ENCODE measurements around the gene CDK5RAP1.

CDK5RAP1 gene

GRCh38 chr20:33332905-33333456 lies 68.3 kb downstream of the CDK5RAP1 start:
- no peak for DNase-seq

GRCh38 chr20:33328157-33329137 lies 72.9 kb downstream of the CDK5RAP1 start:
- no peak for DNase-seq

GRCh38 chr20:33325350-33325749 lies 76.0 kb downstream of the CDK5RAP1 start:
- DNase-seq = no peak

GRCh38 chr20:33323236-33323635 lies 78.1 kb downstream of the CDK5RAP1 start:
- no peak for DNase-seq

- DNase-seq = no peak
Measured at GRCh38 chr20:33322456-33322855, 78.9 kb downstream of the CDK5RAP1 start.

- no peak for DNase-seq
Measured at GRCh38 chr20:33320006-33320405, 81.3 kb downstream of the CDK5RAP1 start.

- DNase-seq = no peak
Measured at GRCh38 chr20:33318096-33318429, 83.3 kb downstream of the CDK5RAP1 start.

- DNase-seq = no peak
Measured at GRCh38 chr20:33317424-33318095, 83.8 kb downstream of the CDK5RAP1 start.

- no peak for DNase-seq
Measured at GRCh38 chr20:33316958-33317357, 84.4 kb downstream of the CDK5RAP1 start.

GRCh38 chr20:33316343-33316742 lies 85.0 kb downstream of the CDK5RAP1 start:
- DNase-seq = no peak

- no peak for DNase-seq
Measured at GRCh38 chr20:33313686-33314314, 87.5 kb downstream of the CDK5RAP1 start.

- no peak for DNase-seq
Measured at GRCh38 chr20:33312583-33312982, 88.7 kb downstream of the CDK5RAP1 start.

GRCh38 chr20:33311996-33312395 lies 89.3 kb downstream of the CDK5RAP1 start:
- DNase-seq = no peak

GRCh38 chr20:33311011-33311410 lies 90.3 kb downstream of the CDK5RAP1 start:
- DNase-seq = no peak

- no peak for DNase-seq
Measured at GRCh38 chr20:33310327-33310899, 90.9 kb downstream of the CDK5RAP1 start.

- no peak for DNase-seq
Measured at GRCh38 chr20:33309631-33310030, 91.7 kb downstream of the CDK5RAP1 start.
